HTERT RPE-1 (cell line): ENCODE results near the gene MCAT.

Source experiments
- in situ Hi-C: fragments of 300-500 bp; cut with MboI; formaldehyde crosslinking; loops from 4 replicates; pipeline ENCODE4 v1.14.3; 2020; ENCODE audit warnings: low sequenced_read_pairs

MCAT gene

GRCh38 chr22:43173566-43173965 is 30.4 kb upstream of the MCAT start:
- in situ Hi-C loops = no loop called here

- in situ Hi-C loops = no loop called here
These were observed 29.0 kb upstream of the MCAT start for GRCh38 chr22:43172191-43172590.

GRCh38 chr22:43171607-43172006 is 28.4 kb upstream of the MCAT start:
- in situ Hi-C loops = no loop called here

- in situ Hi-C loops = no loop called here
These were observed 27.9 kb upstream of the MCAT start for GRCh38 chr22:43171019-43171491.

GRCh38 chr22:43170131-43170480 is 26.9 kb upstream of the MCAT start:
- in situ Hi-C loops = no loop called here

GRCh38 chr22:43169310-43170130 is 26.3 kb upstream of the MCAT start:
- in situ Hi-C loops = no loop called here

GRCh38 chr22:43168471-43169309 is 25.5 kb upstream of the MCAT start:
- in situ Hi-C loops = no loop called here

GRCh38 chr22:43167001-43167589 is 23.9 kb upstream of the MCAT start:
- in situ Hi-C loops = no loop called here

- in situ Hi-C loops = no loop called here
These were observed 23.1 kb upstream of the MCAT start for GRCh38 chr22:43166132-43166930.

- in situ Hi-C loops = no loop called here
These were observed 21.4 kb upstream of the MCAT start for GRCh38 chr22:43164636-43165035.

GRCh38 chr22:43163241-43163795 is 20.1 kb upstream of the MCAT start:
- in situ Hi-C loops = no loop called here

- in situ Hi-C loops = no loop called here
These were observed 19.4 kb upstream of the MCAT start for GRCh38 chr22:43162412-43163150.

- in situ Hi-C loops = no loop called here
These were observed 17.4 kb upstream of the MCAT start for GRCh38 chr22:43160497-43161126.

- in situ Hi-C loops = no loop called here
These were observed 16.4 kb upstream of the MCAT start for GRCh38 chr22:43159484-43160178.

- in situ Hi-C loops = no loop called here
These were observed 15.7 kb upstream of the MCAT start for GRCh38 chr22:43158778-43159483.

- in situ Hi-C loops = no loop called here
These were observed 14.8 kb upstream of the MCAT start for GRCh38 chr22:43157874-43158546.

GRCh38 chr22:43156413-43156812 is 13.2 kb upstream of the MCAT start:
- in situ Hi-C loops = no loop called here

- in situ Hi-C loops = no loop called here
These were observed 12.6 kb upstream of the MCAT start for GRCh38 chr22:43155789-43156188.
